ENCODE results near the gene XPO6. TPM values are rescaled to one million over a fixed set of nuclear protein-coding genes. Genes with fewer than 3 reads are reported as not detected.

Gene XPO6
- total RNA-seq, 1 experiment from 2014 or later = 106 TPM

GRCh38 chr16:28180655-28181460 is 30.9 kb downstream of the XPO6 start:
- POLR2A ChIA-PET (ENCODE audit: unreplicated experiment) = interaction anchor here (0.6 kb wide), 1 partner anchor 11 kb away, joined by 6 read pairs; no protein-coding TSS in a partner anchor
- H3K27ac ChIP-seq (ENCODE audit: low read length) = no peak overlapping the region
- intact Hi-C loops (cut with micrococcal nuclease) = no loop called here
- ATAC-seq (no peak), DNase-seq (no peak)
- peaks cover 18% of the 10 kb centered on the region for H3K36me3 ChIP-seq (ENCODE audit: low read depth, low read length)
- TF ChIP-seq EZH2 (IDR thresholded peaks at IDR 0.05; ENCODE audit: low read length, unreplicated experiment) = no peak
- H3K9ac ChIP-seq (ENCODE audit: low read length) = no peak overlapping the region
- H3K4me2 ChIP-seq (ENCODE audit: low read length) = 0 out of 2 replicates have a peak overlapping the region, but pooled peaks have one; percentile 13
- no peaks in the 10 kb centered on the region for H3K9me2 ChIP-seq (replicated peaks; ENCODE audit: low read length)
- H3F3A ChIP-seq (ENCODE audit: low read length, unreplicated experiment) = no peaks in the 10 kb centered on the region
- no peak overlapping the region for H2AFZ ChIP-seq (ENCODE audit: low read length)
- peaks cover 12% of the 10 kb centered on the region for H3K4me1 ChIP-seq (ENCODE audit: insufficient read depth, low read length)
- no TSS peak for BruUV-seq (replicated peaks)
- no peak overlapping the region for H3K4me3 ChIP-seq (ENCODE audit: low read length)
- peaks cover 94% of the 10 kb centered on the region for H3K79me2 ChIP-seq (ENCODE audit: low read length)
- CTCF ChIA-PET = no interaction called here
- peaks cover 29% of the 10 kb centered on the region for H4K20me1 ChIP-seq (ENCODE audit: low read length)
- no peaks in the 10 kb centered on the region for H3K9me3 ChIP-seq (ENCODE audit: low read length)
- no peaks in the 10 kb centered on the region for H3K27me3 ChIP-seq (ENCODE audit: low read length)

DNA sequence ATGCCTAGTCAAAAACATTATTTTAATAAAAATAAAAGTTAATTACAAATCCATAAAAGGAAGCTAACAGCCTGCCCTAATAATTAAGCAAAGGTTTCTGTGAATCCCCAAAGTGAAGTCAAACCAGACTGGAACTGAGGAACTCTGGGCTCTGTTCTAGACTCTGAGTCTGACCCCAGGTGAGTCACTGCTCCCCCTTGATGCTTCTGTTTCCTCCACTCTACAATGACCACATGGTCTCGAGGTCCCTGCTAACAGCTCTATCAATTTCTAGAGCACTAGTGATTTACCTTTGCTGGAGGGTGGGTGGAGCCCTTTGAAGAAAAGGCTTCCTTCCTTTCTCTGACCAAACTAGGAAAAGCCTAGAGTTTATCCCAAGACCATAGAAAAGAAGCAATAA is 32.4 kb downstream of the XPO6 start:
- Histone ChIP-seq H3K36me3 (ENCODE audit: low read depth, low read length) (peaks cover 30% of the 10 kb centered on the region), H3K4me3 (ENCODE audit: low read length) (no peak overlapping the region), H3F3A (ENCODE audit: low read length, unreplicated experiment) (no peaks in the 10 kb centered on the region), H3K9ac (ENCODE audit: low read length) (no peak overlapping the region), H4K20me1 (ENCODE audit: low read length) (peaks cover 24% of the 10 kb centered on the region), H2AFZ (ENCODE audit: low read length) (no peak overlapping the region), H3K27me3 (ENCODE audit: low read length) (no peaks in the 10 kb centered on the region), H3K79me2 (ENCODE audit: low read length) (peaks cover 85% of the 10 kb centered on the region), H3K27ac (ENCODE audit: low read length) (no peak overlapping the region), H3K4me2 (ENCODE audit: low read length) (no peak overlapping the region), H3K9me2 (replicated peaks; ENCODE audit: low read length) (no peaks in the 10 kb centered on the region), H3K4me1 (ENCODE audit: insufficient read depth, low read length) (peaks cover 12% of the 10 kb centered on the region), H3K9me3 (ENCODE audit: low read length) (no peaks in the 10 kb centered on the region)
- no TSS peak for BruUV-seq (replicated peaks)
- ATAC-seq = no peak
- CTCF ChIA-PET = no interaction called here
- no peak for TF ChIP-seq CTCF (conservative IDR thresholded peaks at IDR 0.05; ENCODE audit: low read depth, low read length)
- no peak for TF ChIP-seq EZH2 (IDR thresholded peaks at IDR 0.05; ENCODE audit: low read length, unreplicated experiment)
- no peak for TF ChIP-seq EZH2phosphoT487 (IDR thresholded peaks at IDR 0.05; ENCODE audit: borderline replicate concordance, low read length)
- no peak for DNase-seq
- intact Hi-C loops (cut with micrococcal nuclease) = no loop called here
- POLR2A ChIA-PET (ENCODE audit: unreplicated experiment) = no interaction called here

DNA sequence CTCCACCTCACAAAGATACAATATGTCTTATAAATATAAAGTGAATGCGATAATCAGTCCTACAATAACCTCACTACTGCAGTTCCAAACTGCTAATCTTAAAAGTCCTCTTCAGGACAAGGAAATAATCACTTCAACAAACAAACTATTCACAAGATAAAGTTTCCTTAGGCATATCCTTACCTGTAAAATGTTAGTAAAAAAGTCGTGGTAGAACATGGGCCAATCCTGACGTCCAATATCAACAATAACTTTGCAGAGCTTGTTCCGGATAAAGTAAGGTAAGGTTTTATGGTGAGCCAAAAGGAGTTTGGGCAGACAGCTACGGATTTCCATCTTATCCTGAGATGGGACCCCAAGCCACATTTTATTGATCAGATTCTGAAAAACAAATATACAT is 36.0 kb downstream of the XPO6 start:
- Histone ChIP-seq H3K4me1 (ENCODE audit: insufficient read depth, low read length) (peaks cover 15% of the 10 kb centered on the region), H3F3A (ENCODE audit: low read length, unreplicated experiment) (no peaks in the 10 kb centered on the region), H3K4me2 (ENCODE audit: low read length) (no peak overlapping the region), H3K79me2 (ENCODE audit: low read length) (peaks cover 61% of the 10 kb centered on the region), H2AFZ (ENCODE audit: low read length) (no peak overlapping the region), H3K9me2 (replicated peaks; ENCODE audit: low read length) (no peaks in the 10 kb centered on the region), H3K27me3 (ENCODE audit: low read length) (no peaks in the 10 kb centered on the region), H3K9ac (ENCODE audit: low read length) (no peak overlapping the region), H3K9me3 (ENCODE audit: low read length) (no peaks in the 10 kb centered on the region), H4K20me1 (ENCODE audit: low read length) (peaks cover 7% of the 10 kb centered on the region; the same call in 1 of the 2 replicates), H3K4me3 (ENCODE audit: low read length) (no peak overlapping the region), H3K36me3 (ENCODE audit: low read depth, low read length) (peaks cover 34% of the 10 kb centered on the region), H3K27ac (ENCODE audit: low read length) (no peak overlapping the region)
- intact Hi-C loops (cut with micrococcal nuclease) = no loop called here
- CTCF ChIA-PET = no interaction called here
- TF ChIP-seq EZH2 (IDR thresholded peaks at IDR 0.05; ENCODE audit: low read length, unreplicated experiment) = no peak
- TF ChIP-seq EZH2phosphoT487 (IDR thresholded peaks at IDR 0.05; ENCODE audit: borderline replicate concordance, low read length) = no peak
- no peak for TF ChIP-seq CTCF (conservative IDR thresholded peaks at IDR 0.05; ENCODE audit: low read depth, low read length)
- ATAC-seq (no peak), DNase-seq (no peak)
- no TSS peak for BruUV-seq (replicated peaks)
- POLR2A ChIA-PET (ENCODE audit: unreplicated experiment) = no interaction called here

All from PC-3 (cell line).